ENCODE data around the gene CLSTN2.

Gene CLSTN2

GRCh38 chr3:140447136-140447535 is 512.2 kb downstream of the CLSTN2 start:
- Histone ChIP-seq H3K79me2 (ENCODE audit: low read length) (no peaks in the 10 kb centered on the region), H4K20me1 (ENCODE audit: insufficient read depth, low read length) (no peaks in the 10 kb centered on the region), H3K9ac (ENCODE audit: low read length) (no peak overlapping the region), H3K4me2 (ENCODE audit: low read depth, low read length) (no peak overlapping the region), H3K9me2 (replicated peaks; ENCODE audit: insufficient read depth, low read length) (no peaks in the 10 kb centered on the region), H3K4me1 (ENCODE audit: low read length) (no peaks in the 10 kb centered on the region), H3F3A (ENCODE audit: insufficient read depth, low read length) (no peaks in the 10 kb centered on the region), H3K27me3 (replicated peaks; ENCODE audit: insufficient read depth, low read length) (no peaks in the 10 kb centered on the region), H2AFZ (ENCODE audit: low read length) (no peak overlapping the region), H3K36me3 (replicated peaks; ENCODE audit: insufficient read depth, low read length) (no peaks in the 10 kb centered on the region), H3K27ac (ENCODE audit: low read length) (no peak overlapping the region), H3K9me3 (replicated peaks; ENCODE audit: insufficient read depth, low read length) (no peaks in the 10 kb centered on the region), H3K4me3 (ENCODE audit: low read length) (no peak overlapping the region)
- TF ChIP-seq, protein P1, sequence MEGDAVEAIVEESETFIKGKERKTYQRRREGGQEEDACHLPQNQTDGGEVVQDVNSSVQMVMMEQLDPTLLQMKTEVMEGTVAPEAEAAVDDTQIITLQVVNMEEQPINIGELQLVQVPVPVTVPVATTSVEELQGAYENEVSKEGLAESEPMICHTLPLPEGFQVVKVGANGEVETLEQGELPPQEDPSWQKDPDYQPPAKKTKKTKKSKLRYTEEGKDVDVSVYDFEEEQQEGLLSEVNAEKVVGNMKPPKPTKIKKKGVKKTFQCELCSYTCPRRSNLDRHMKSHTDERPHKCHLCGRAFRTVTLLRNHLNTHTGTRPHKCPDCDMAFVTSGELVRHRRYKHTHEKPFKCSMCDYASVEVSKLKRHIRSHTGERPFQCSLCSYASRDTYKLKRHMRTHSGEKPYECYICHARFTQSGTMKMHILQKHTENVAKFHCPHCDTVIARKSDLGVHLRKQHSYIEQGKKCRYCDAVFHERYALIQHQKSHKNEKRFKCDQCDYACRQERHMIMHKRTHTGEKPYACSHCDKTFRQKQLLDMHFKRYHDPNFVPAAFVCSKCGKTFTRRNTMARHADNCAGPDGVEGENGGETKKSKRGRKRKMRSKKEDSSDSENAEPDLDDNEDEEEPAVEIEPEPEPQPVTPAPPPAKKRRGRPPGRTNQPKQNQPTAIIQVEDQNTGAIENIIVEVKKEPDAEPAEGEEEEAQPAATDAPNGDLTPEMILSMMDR (IDR thresholded peaks at IDR 0.05; ENCODE audit: low read length) = no peak
- TF ChIP-seq EZH2 (optimal IDR thresholded peaks at IDR 0.05; ENCODE audit: low read depth, low read length) = no peak
- no peak for TF ChIP-seq EZH2phosphoT487 (IDR thresholded peaks at IDR 0.05; ENCODE audit: low read length)
- DNase-seq = no peak

DNA sequence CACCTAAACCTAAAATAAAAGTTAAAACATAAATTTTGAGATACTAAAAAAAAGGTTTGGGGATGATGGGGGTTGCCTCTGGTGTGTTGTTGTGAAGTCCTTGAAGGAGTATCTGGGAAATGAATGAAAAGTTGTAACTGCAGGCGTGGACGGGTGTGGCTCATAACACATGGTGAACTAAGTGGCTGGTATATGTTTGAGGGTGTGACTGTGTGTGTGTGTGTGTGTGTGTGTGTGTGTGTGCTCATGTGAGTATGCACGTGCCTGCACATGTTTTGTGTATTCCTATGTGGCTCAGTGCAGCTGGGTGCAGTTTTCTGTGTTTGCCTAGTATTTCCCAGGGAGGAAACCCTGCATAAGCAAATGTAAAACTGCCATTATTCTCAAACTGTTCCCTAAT is 513.0 kb downstream of the CLSTN2 start:
- H3K4me3 ChIP-seq (ENCODE audit: low read length) = no peak overlapping the region

GRCh38 chr3:140449413-140450256 is 514.6 kb downstream of the CLSTN2 start:
- Histone ChIP-seq H3K9me3 (replicated peaks; ENCODE audit: insufficient read depth, low read length) (no peaks in the 10 kb centered on the region), H3K4me1 (ENCODE audit: low read length) (no peaks in the 10 kb centered on the region), H3K27ac (ENCODE audit: low read length) (no peak overlapping the region), H3F3A (ENCODE audit: insufficient read depth, low read length) (no peaks in the 10 kb centered on the region), H3K79me2 (ENCODE audit: low read length) (no peaks in the 10 kb centered on the region), H3K27me3 (replicated peaks; ENCODE audit: insufficient read depth, low read length) (no peaks in the 10 kb centered on the region), H3K4me3 (ENCODE audit: low read length) (no peak overlapping the region), H2AFZ (ENCODE audit: low read length) (no peak overlapping the region), H3K36me3 (replicated peaks; ENCODE audit: insufficient read depth, low read length) (no peaks in the 10 kb centered on the region), H3K4me2 (ENCODE audit: low read depth, low read length) (no peak overlapping the region), H3K9me2 (replicated peaks; ENCODE audit: insufficient read depth, low read length) (no peaks in the 10 kb centered on the region), H3K9ac (ENCODE audit: low read length) (no peak overlapping the region), H4K20me1 (ENCODE audit: insufficient read depth, low read length) (no peaks in the 10 kb centered on the region)
- no peak for DNase-seq
- TF ChIP-seq, protein P1 (IDR thresholded peaks at IDR 0.05; ENCODE audit: low read length) = no peak
- no peak for TF ChIP-seq EZH2phosphoT487 (IDR thresholded peaks at IDR 0.05; ENCODE audit: low read length)
- no peak for TF ChIP-seq EZH2 (optimal IDR thresholded peaks at IDR 0.05; ENCODE audit: low read depth, low read length)

More for the DNA sequence above, 513.0 kb downstream of the CLSTN2 start:
- Histone ChIP-seq H2AFZ (ENCODE audit: low read length) (no peak overlapping the region), H3K79me2 (ENCODE audit: low read length) (no peaks in the 10 kb centered on the region), H3K27ac (ENCODE audit: low read length) (no peak overlapping the region), H3K4me1 (ENCODE audit: low read length) (no peaks in the 10 kb centered on the region), H4K20me1 (ENCODE audit: insufficient read depth, low read length) (no peaks in the 10 kb centered on the region), H3K9me3 (replicated peaks; ENCODE audit: insufficient read depth, low read length) (no peaks in the 10 kb centered on the region), H3K9ac (ENCODE audit: low read length) (no peak overlapping the region), H3F3A (ENCODE audit: insufficient read depth, low read length) (no peaks in the 10 kb centered on the region), H3K36me3 (replicated peaks; ENCODE audit: insufficient read depth, low read length) (no peaks in the 10 kb centered on the region), H3K27me3 (replicated peaks; ENCODE audit: insufficient read depth, low read length) (no peaks in the 10 kb centered on the region), H3K9me2 (replicated peaks; ENCODE audit: insufficient read depth, low read length) (no peaks in the 10 kb centered on the region), H3K4me2 (ENCODE audit: low read depth, low read length) (no peak overlapping the region)
- no peak for TF ChIP-seq EZH2phosphoT487 (IDR thresholded peaks at IDR 0.05; ENCODE audit: low read length)
- TF ChIP-seq EZH2 (optimal IDR thresholded peaks at IDR 0.05; ENCODE audit: low read depth, low read length) = no peak
- TF ChIP-seq, protein P1 (IDR thresholded peaks at IDR 0.05; ENCODE audit: low read length) = no peak
- DNase-seq = no peak

Data from MM.1S (cell line).